ENCODE measurements around the gene POU2AF1. TPM values are rescaled to one million over a fixed set of nuclear protein-coding genes. Genes with fewer than 3 reads are reported as not detected.

The POU2AF1 gene
- polyA plus RNA-seq, 1 donor (not counting 4 experiments of a cell fraction or from before 2014, with no cell fraction given) = not detected

DNA sequence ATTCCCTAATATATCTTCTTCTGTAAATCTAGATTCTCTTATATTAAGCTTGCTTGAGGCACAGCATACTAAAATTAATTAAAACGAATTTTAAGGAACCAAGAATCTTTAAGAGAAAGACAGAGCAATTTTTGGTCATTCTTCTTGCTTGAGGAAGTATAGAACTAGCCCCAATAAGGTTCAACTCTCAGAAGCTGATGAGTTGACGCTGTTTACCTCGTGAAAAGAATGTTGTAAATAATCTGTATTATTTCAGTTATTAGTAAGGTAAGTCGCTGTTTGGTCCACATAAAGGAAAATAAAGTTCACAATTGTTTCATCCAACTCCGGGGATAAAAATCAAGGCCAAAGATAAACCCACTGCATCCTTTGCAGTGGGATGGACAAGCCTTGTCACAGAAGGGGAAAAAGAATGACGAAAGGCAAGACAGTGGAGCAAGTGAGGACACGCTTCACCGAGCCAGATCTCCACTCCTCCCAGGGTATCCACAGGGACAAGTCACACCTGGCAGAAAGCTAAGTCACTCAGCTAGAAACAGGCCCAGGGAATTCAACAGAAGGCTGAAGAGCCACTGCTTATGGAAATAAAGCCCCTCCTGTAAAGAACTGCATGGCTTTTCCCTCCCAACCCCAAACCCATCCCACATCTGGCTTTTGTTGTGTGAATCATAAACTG is 752 bp downstream of the POU2AF1 start:
- no peaks in the 10 kb centered on the region for H3K9me3 ChIP-seq (ENCODE audit: control insufficient read depth, low read depth, low read length)
- dilution Hi-C loops (cut with MboI; ENCODE audit: extremely low pct_ligation_motif_present, low sequenced_read_pairs) = no loop called here
- H2AFZ ChIP-seq (ENCODE audit: control insufficient read depth, low read length) = peak overlapping the region; percentile 30

DNA sequence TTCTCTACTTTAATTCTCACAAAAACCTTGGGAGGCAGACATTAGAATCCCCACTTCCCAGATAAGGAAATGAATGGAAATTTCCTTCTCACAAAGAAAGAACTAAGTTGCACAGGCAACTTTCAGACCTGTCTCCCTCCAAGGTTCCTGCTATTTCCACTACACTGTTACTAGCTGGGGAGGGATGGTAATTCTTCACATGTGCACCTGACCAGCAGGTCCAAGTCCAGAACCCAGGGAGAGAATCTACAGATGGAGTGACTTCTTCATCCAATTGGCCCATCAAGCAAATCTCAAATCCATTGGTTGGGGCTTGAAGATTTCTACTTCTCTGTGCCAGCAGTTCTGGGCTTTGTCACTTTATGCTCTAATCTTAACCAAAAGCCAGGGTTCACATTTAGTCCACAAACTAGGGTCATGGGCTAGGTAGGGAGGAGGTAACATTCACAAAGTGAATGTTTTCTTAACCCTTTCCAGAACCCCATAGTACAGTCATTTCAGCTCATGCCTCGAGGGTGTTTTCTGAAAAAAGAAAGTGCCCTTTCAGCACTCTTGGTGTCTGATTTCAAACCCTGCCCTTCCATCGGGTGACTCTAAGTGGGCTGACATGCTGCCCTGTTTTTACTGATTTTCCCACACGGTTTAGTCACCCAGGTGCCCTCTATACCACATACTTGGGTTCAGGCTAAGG is 2.7 kb downstream of the POU2AF1 start:
- TF ChIP-seq EZH2 (IDR thresholded peaks at IDR 0.05; ENCODE audit: low read length) = no peak
- TF ChIP-seq, protein P1, sequence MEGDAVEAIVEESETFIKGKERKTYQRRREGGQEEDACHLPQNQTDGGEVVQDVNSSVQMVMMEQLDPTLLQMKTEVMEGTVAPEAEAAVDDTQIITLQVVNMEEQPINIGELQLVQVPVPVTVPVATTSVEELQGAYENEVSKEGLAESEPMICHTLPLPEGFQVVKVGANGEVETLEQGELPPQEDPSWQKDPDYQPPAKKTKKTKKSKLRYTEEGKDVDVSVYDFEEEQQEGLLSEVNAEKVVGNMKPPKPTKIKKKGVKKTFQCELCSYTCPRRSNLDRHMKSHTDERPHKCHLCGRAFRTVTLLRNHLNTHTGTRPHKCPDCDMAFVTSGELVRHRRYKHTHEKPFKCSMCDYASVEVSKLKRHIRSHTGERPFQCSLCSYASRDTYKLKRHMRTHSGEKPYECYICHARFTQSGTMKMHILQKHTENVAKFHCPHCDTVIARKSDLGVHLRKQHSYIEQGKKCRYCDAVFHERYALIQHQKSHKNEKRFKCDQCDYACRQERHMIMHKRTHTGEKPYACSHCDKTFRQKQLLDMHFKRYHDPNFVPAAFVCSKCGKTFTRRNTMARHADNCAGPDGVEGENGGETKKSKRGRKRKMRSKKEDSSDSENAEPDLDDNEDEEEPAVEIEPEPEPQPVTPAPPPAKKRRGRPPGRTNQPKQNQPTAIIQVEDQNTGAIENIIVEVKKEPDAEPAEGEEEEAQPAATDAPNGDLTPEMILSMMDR (optimal IDR thresholded peaks at IDR 0.05 in 1 of 3, IDR thresholded peaks at IDR 0.05 in 1 of 3, conservative IDR thresholded peaks at IDR 0.05 in 1 of 3; ENCODE audit: extremely low read depth in 1 of 3, insufficient read depth in 2 of 3, low read length in 3 of 3) = no peak
- Histone ChIP-seq H2AFZ (ENCODE audit: control insufficient read depth, low read length) (no peak overlapping the region), H3K27ac (ENCODE audit: control insufficient read depth, insufficient read depth, low read length) (no peak overlapping the region), H3K4me2 (ENCODE audit: control insufficient read depth, extremely low read depth, insufficient read depth, low read depth, low read length) (no peak overlapping the region), H3K9ac (ENCODE audit: control insufficient read depth, extremely low read depth, insufficient read depth, low read length) (no peak overlapping the region), H3K79me2 (ENCODE audit: control insufficient read depth, insufficient read depth, low read length) (no peaks in the 10 kb centered on the region), H3K9me3 (ENCODE audit: control insufficient read depth, low read depth, low read length) (no peaks in the 10 kb centered on the region), H3K4me1 (ENCODE audit: control insufficient read depth, extremely low read depth, insufficient read depth, low read length) (peaks cover 8% of the 10 kb centered on the region), H3K9me1 (ENCODE audit: control insufficient read depth, extremely low read depth, insufficient read depth, low read length) (no peaks in the 10 kb centered on the region), H3K4me3 (ENCODE audit: control insufficient read depth in 2 of 3, extremely low read depth in 1 of 3, insufficient read depth in 2 of 3, low read depth in 1 of 3, low read length in 3 of 3) (no peak overlapping the region), H3K27me3 (ENCODE audit: control insufficient read depth, extremely low read depth, insufficient read depth, low read length) (no peaks in the 10 kb centered on the region), H3K36me3 (ENCODE audit: control insufficient read depth in 2 of 2, extremely low read depth in 1 of 2, insufficient read depth in 2 of 2, low read length in 2 of 2) (no peaks in the 10 kb centered on the region), H4K20me1 (ENCODE audit: control insufficient read depth, extremely low read depth, insufficient read depth, low read length) (no peaks in the 10 kb centered on the region)
- dilution Hi-C loops (cut with MboI; ENCODE audit: extremely low pct_ligation_motif_present, low sequenced_read_pairs) = no loop called here
- no peak for FAIRE-seq
- DNase-seq (ENCODE audit: low read depth, low spot score) = no peak

More for the DNA sequence above, 752 bp downstream of the POU2AF1 start:
- H3K79me2 ChIP-seq (ENCODE audit: control insufficient read depth, insufficient read depth, low read length) = no peaks in the 10 kb centered on the region
- H3K27me3 ChIP-seq (ENCODE audit: control insufficient read depth, extremely low read depth, insufficient read depth, low read length) = no peaks in the 10 kb centered on the region
- H4K20me1 ChIP-seq (ENCODE audit: control insufficient read depth, extremely low read depth, insufficient read depth, low read length) = no peaks in the 10 kb centered on the region
- TF ChIP-seq, protein P1 (optimal IDR thresholded peaks at IDR 0.05 in 1 of 3, IDR thresholded peaks at IDR 0.05 in 1 of 3, conservative IDR thresholded peaks at IDR 0.05 in 1 of 3; ENCODE audit: extremely low read depth in 1 of 3, insufficient read depth in 2 of 3, low read length in 3 of 3) = no peak
- TF ChIP-seq EZH2 (IDR thresholded peaks at IDR 0.05; ENCODE audit: low read length) = no peak
- H3K4me2 ChIP-seq (ENCODE audit: control insufficient read depth, extremely low read depth, insufficient read depth, low read depth, low read length) = peak overlapping the region; percentile 42
- no peak overlapping the region for H3K4me3 ChIP-seq (ENCODE audit: control insufficient read depth in 2 of 3, extremely low read depth in 1 of 3, insufficient read depth in 2 of 3, low read depth in 1 of 3, low read length in 3 of 3)
- H3K9ac ChIP-seq (ENCODE audit: control insufficient read depth, extremely low read depth, insufficient read depth, low read length) = no peak overlapping the region
- FAIRE-seq (peak; percentile 64), DNase-seq (ENCODE audit: low read depth, low spot score) (no peak)
- H3K36me3 ChIP-seq (ENCODE audit: control insufficient read depth in 2 of 2, extremely low read depth in 1 of 2, insufficient read depth in 2 of 2, low read length in 2 of 2) = no peaks in the 10 kb centered on the region
- H3K27ac ChIP-seq (ENCODE audit: control insufficient read depth, insufficient read depth, low read length) = no peak overlapping the region
- peaks cover 8% of the 10 kb centered on the region for H3K4me1 ChIP-seq (ENCODE audit: control insufficient read depth, extremely low read depth, insufficient read depth, low read length)
- no peaks in the 10 kb centered on the region for H3K9me1 ChIP-seq (ENCODE audit: control insufficient read depth, extremely low read depth, insufficient read depth, low read length)

Data from keratinocyte (primary cell).